ENCODE data around the gene KCNMB2.

Gene KCNMB2

GRCh38 chr3:178585454-178585853 lies 49.2 kb downstream of the KCNMB2 start:
- Mint-ChIP-seq H3K36me3 (ENCODE audit: low read depth) (no peaks in the 10 kb centered on the region), H3K4me3 (no peak overlapping the region), H3K9me3 (peaks cover 2% of the 10 kb centered on the region), H3K4me1 (peaks cover 17% of the 10 kb centered on the region), H3K27ac (peak overlapping the region in 2 of 3 experiments; percentile 57 to 62), H3K27me3 (ENCODE audit: low read depth) (no peaks in the 10 kb centered on the region)
- no peak for TF ChIP-seq CTCF (IDR thresholded peaks at IDR 0.05; ENCODE audit: unreplicated experiment in 3 of 3)

DNA sequence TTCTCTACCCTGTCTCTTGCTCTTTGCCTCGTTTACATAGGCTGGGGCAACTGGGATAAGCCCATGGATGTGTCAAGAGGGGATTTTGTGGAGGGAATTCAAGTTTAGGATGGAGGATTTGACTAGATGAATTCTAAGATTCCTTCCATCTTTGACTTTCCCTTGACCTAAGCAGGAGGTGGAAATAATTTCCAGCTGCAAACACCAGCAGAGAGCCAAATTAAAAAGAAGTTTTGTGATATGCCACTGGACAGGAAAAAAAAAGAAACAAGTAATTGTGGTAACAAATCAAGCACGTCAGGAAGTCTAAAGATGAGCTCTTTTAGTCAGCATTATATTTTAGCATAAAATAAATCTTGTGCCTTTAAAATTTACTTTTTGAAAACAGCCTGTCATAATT lies 49.8 kb downstream of the KCNMB2 start:
- Mint-ChIP-seq H3K27me3 (ENCODE audit: low read depth) (no peaks in the 10 kb centered on the region), H3K36me3 (ENCODE audit: low read depth) (no peaks in the 10 kb centered on the region)

GRCh38 chr3:178588628-178589027 lies 52.4 kb downstream of the KCNMB2 start:
- no peak overlapping the region for H3K4me3 Mint-ChIP-seq
- no peaks in the 10 kb centered on the region for H3K36me3 Mint-ChIP-seq (ENCODE audit: low read depth)
- no peak for TF ChIP-seq CTCF (IDR thresholded peaks at IDR 0.05; ENCODE audit: unreplicated experiment in 3 of 3)
- H3K27me3 Mint-ChIP-seq (ENCODE audit: low read depth), result no peaks in the 10 kb centered on the region
- H3K27ac Mint-ChIP-seq, result no peak overlapping the region
- peaks cover 17% of the 10 kb centered on the region for H3K4me1 Mint-ChIP-seq
- no peaks in the 10 kb centered on the region for H3K9me3 Mint-ChIP-seq

More for the DNA sequence above, 49.8 kb downstream of the KCNMB2 start:
- Mint-ChIP-seq H3K9me3 (no peaks in the 10 kb centered on the region), H3K4me1 (peaks cover 17% of the 10 kb centered on the region), H3K27ac (peak overlapping the region; percentile 19 to 62 (median 57)), H3K4me3 (no peak overlapping the region)
- no peak for TF ChIP-seq CTCF (IDR thresholded peaks at IDR 0.05; ENCODE audit: unreplicated experiment in 3 of 3)

- H3K27me3 Mint-ChIP-seq (ENCODE audit: low read depth), result no peaks in the 10 kb centered on the region
- no peak overlapping the region for H3K27ac Mint-ChIP-seq
- H3K4me3 Mint-ChIP-seq, result no peak overlapping the region
- H3K36me3 Mint-ChIP-seq (ENCODE audit: low read depth), result no peaks in the 10 kb centered on the region
- no peak for TF ChIP-seq CTCF (IDR thresholded peaks at IDR 0.05; ENCODE audit: unreplicated experiment in 3 of 3)
- H3K4me1 Mint-ChIP-seq, result peaks cover 7% of the 10 kb centered on the region
- H3K9me3 Mint-ChIP-seq, result no peaks in the 10 kb centered on the region
These were observed 57.5 kb downstream of the KCNMB2 start for GRCh38 chr3:178593786-178594185.

- H3K4me3 Mint-ChIP-seq, result no peak overlapping the region
- H3K27me3 Mint-ChIP-seq (ENCODE audit: low read depth), result no peaks in the 10 kb centered on the region
- no peak for TF ChIP-seq CTCF (IDR thresholded peaks at IDR 0.05; ENCODE audit: unreplicated experiment in 3 of 3)
- no peaks in the 10 kb centered on the region for H3K9me3 Mint-ChIP-seq
- no peaks in the 10 kb centered on the region for H3K36me3 Mint-ChIP-seq (ENCODE audit: low read depth)
- peaks cover 7% of the 10 kb centered on the region for H3K4me1 Mint-ChIP-seq
- H3K27ac Mint-ChIP-seq, result no peak overlapping the region
These were observed 61.1 kb downstream of the KCNMB2 start for GRCh38 chr3:178597371-178597770.

- no peaks in the 10 kb centered on the region for H3K27me3 Mint-ChIP-seq (ENCODE audit: low read depth)
- no peak overlapping the region for H3K27ac Mint-ChIP-seq
- H3K36me3 Mint-ChIP-seq (ENCODE audit: low read depth), result no peaks in the 10 kb centered on the region
These were observed 66.6 kb downstream of the KCNMB2 start for GRCh38 chr3:178602856-178603255.

More at GRCh38 chr3:178602856-178603255, 66.6 kb downstream of the KCNMB2 start:
- Mint-ChIP-seq H3K9me3 (peaks cover 2% of the 10 kb centered on the region), H3K4me1 (no peaks in the 10 kb centered on the region), H3K4me3 (no peak overlapping the region)
- no peak for TF ChIP-seq CTCF (IDR thresholded peaks at IDR 0.05; ENCODE audit: unreplicated experiment in 3 of 3)
